H1 (cell line): ENCODE measurements around the gene LYSMD3. TPM values are rescaled to one million over a fixed set of nuclear protein-coding genes. Genes with fewer than 3 reads are reported as not detected.

ENCODE experiments used
- BACH1 ChIP-seq: IDR thresholded peaks from 2 replicates; pipeline ENCODE4 v1.6.1; 2012; ENCODE audit warnings: low read length, improper control_type of control experiment
- BCL11A ChIP-seq, 2 experiments: IDR thresholded peaks; one replicate each; pipeline ENCODE4 v1.6.1; 2011; ENCODE audit warnings: low read depth in 2 of 2, low read length in 2 of 2, mild to moderate bottlenecking in 2 of 2
- CBX8 ChIP-seq: fragments of 300-800, 300-1000 bp; sonication (generic); IDR thresholded peaks from 2 replicates; pipeline ENCODE4 v1.7.1; 2016; ENCODE audit warnings: low read depth, low read length, borderline replicate concordance
- JUN ChIP-seq: IDR thresholded peaks from 2 replicates; pipeline ENCODE4 v1.6.1; 2011; ENCODE audit warnings: low read depth, mild to moderate bottlenecking, improper control_type of control experiment, low read length
- RBBP5 ChIP-seq: IDR thresholded peaks from 2 replicates; pipeline ENCODE4 v1.7.1; 2012; ENCODE audit warnings: low read depth, mild to moderate bottlenecking, inconsistent platforms, low read length, moderate library complexity, borderline replicate concordance
- SP1 ChIP-seq: IDR thresholded peaks from 2 replicates; pipeline ENCODE4 v1.6.1; 2011; ENCODE audit warnings: low read depth, low read length
- TBP ChIP-seq: IDR thresholded peaks from 2 replicates; pipeline ENCODE4 v1.6.1; 2011; ENCODE audit warnings: low read depth, low read length, improper control_type of control experiment
- polyA plus RNA-seq, 7 experiments: library from polyadenylated mRNA; depleted of rRNA in 3 of 7; stranded (reverse) in 5 of 7; unstranded in 2 of 7; fragments of >200 nt in 5 of 7; fragments of 200-250 nt in 2 of 7; gene quantifications; 1 replicate in 5 of 7; 2 replicates in 1 of 7; 4 replicates in 1 of 7; pipeline versions ENCODE4 v1.2.1 to v1.2.3, GENCODE V29; 2011 to 2013; ENCODE audit warnings: missing spikeins in 2 of 7, mixed read lengths in 2 of 7
- total RNA-seq: library from RNA; stranded (reverse); fragmentation: NEBNext Ultra II Directional; extraction: Animal tissue kit (Norgen Biotek cat#: 25700); gene quantifications from 2 replicates; pipeline ENCODE4 v1.2.1, GENCODE V29; 2021
- TF ChIP-seq, protein P1 (sequence below): fragments of 300-600 bp; sonication (generic); IDR thresholded peaks from 2 replicates; pipeline ENCODE4 v1.7.1; 2012; ENCODE audit warnings: low read length, moderate library complexity, mild to moderate bottlenecking, inconsistent platforms; ENCODE audit not compliant: insufficient replicate concordance
- TF ChIP-seq, protein P2 (sequence below): IDR thresholded peaks from 2 replicates; pipeline ENCODE4 v1.6.1; 2012; ENCODE audit warnings: inconsistent platforms
- TF ChIP-seq, protein P3 (sequence below): IDR thresholded peaks from 2 replicates; pipeline ENCODE4 v1.6.1; 2011; ENCODE audit warnings: low read length, improper control_type of control experiment

LYSMD3 gene
- total and polyA plus RNA-seq, 2 of the 8 experiments (the other 6 are each of a cell fraction or from before 2014, with no cell fraction given) = 3.7 to 14.9 TPM

DNA sequence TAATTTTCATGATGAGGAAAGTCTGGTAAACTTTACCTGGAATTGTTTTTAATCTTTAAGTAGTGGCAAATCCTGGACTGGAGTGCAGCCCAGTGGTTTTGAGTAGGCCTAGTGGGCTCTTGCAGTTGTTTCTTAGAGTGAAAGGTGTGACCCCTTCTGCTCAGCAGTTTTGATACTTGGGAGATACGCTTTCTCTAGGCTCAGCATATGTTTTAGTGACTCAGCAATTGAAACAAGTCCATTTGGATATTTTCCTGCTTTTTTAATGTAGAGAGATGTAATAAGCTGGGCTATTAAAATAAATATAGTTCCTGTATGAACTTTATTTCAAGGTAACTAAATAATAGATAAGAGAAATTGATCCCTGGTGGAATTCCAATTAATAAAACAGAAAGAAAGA is 48.7 kb downstream of the LYSMD3 start (continued):
- TF ChIP-seq, protein P1, sequence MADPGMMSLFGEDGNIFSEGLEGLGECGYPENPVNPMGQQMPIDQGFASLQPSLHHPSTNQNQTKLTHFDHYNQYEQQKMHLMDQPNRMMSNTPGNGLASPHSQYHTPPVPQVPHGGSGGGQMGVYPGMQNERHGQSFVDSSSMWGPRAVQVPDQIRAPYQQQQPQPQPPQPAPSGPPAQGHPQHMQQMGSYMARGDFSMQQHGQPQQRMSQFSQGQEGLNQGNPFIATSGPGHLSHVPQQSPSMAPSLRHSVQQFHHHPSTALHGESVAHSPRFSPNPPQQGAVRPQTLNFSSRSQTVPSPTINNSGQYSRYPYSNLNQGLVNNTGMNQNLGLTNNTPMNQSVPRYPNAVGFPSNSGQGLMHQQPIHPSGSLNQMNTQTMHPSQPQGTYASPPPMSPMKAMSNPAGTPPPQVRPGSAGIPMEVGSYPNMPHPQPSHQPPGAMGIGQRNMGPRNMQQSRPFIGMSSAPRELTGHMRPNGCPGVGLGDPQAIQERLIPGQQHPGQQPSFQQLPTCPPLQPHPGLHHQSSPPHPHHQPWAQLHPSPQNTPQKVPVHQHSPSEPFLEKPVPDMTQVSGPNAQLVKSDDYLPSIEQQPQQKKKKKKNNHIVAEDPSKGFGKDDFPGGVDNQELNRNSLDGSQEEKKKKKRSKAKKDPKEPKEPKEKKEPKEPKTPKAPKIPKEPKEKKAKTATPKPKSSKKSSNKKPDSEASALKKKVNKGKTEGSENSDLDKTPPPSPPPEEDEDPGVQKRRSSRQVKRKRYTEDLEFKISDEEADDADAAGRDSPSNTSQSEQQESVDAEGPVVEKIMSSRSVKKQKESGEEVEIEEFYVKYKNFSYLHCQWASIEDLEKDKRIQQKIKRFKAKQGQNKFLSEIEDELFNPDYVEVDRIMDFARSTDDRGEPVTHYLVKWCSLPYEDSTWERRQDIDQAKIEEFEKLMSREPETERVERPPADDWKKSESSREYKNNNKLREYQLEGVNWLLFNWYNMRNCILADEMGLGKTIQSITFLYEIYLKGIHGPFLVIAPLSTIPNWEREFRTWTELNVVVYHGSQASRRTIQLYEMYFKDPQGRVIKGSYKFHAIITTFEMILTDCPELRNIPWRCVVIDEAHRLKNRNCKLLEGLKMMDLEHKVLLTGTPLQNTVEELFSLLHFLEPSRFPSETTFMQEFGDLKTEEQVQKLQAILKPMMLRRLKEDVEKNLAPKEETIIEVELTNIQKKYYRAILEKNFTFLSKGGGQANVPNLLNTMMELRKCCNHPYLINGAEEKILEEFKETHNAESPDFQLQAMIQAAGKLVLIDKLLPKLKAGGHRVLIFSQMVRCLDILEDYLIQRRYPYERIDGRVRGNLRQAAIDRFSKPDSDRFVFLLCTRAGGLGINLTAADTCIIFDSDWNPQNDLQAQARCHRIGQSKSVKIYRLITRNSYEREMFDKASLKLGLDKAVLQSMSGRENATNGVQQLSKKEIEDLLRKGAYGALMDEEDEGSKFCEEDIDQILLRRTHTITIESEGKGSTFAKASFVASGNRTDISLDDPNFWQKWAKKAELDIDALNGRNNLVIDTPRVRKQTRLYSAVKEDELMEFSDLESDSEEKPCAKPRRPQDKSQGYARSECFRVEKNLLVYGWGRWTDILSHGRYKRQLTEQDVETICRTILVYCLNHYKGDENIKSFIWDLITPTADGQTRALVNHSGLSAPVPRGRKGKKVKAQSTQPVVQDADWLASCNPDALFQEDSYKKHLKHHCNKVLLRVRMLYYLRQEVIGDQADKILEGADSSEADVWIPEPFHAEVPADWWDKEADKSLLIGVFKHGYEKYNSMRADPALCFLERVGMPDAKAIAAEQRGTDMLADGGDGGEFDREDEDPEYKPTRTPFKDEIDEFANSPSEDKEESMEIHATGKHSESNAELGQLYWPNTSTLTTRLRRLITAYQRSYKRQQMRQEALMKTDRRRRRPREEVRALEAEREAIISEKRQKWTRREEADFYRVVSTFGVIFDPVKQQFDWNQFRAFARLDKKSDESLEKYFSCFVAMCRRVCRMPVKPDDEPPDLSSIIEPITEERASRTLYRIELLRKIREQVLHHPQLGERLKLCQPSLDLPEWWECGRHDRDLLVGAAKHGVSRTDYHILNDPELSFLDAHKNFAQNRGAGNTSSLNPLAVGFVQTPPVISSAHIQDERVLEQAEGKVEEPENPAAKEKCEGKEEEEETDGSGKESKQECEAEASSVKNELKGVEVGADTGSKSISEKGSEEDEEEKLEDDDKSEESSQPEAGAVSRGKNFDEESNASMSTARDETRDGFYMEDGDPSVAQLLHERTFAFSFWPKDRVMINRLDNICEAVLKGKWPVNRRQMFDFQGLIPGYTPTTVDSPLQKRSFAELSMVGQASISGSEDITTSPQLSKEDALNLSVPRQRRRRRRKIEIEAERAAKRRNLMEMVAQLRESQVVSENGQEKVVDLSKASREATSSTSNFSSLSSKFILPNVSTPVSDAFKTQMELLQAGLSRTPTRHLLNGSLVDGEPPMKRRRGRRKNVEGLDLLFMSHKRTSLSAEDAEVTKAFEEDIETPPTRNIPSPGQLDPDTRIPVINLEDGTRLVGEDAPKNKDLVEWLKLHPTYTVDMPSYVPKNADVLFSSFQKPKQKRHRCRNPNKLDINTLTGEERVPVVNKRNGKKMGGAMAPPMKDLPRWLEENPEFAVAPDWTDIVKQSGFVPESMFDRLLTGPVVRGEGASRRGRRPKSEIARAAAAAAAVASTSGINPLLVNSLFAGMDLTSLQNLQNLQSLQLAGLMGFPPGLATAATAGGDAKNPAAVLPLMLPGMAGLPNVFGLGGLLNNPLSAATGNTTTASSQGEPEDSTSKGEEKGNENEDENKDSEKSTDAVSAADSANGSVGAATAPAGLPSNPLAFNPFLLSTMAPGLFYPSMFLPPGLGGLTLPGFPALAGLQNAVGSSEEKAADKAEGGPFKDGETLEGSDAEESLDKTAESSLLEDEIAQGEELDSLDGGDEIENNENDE = no peak
- TF ChIP-seq SP1 (no peak), CBX8 (no peak), TBP (no peak), BCL11A (IDR thresholded peaks at IDR 0.05; ENCODE audit: low read depth in 2 of 2, low read length in 2 of 2) (no peak), RBBP5 (no peak), BACH1 (peak; percentile 50; the same call in 1 of the 2 replicates), JUN (no peak)
- TF ChIP-seq, protein P2, sequence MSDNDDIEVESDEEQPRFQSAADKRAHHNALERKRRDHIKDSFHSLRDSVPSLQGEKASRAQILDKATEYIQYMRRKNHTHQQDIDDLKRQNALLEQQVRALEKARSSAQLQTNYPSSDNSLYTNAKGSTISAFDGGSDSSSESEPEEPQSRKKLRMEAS = no peak
- TF ChIP-seq, protein P3, sequence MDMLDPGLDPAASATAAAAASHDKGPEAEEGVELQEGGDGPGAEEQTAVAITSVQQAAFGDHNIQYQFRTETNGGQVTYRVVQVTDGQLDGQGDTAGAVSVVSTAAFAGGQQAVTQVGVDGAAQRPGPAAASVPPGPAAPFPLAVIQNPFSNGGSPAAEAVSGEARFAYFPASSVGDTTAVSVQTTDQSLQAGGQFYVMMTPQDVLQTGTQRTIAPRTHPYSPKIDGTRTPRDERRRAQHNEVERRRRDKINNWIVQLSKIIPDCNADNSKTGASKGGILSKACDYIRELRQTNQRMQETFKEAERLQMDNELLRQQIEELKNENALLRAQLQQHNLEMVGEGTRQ = no peak
